KG1 (cell line): ENCODE results near the gene SLITRK3.
A peak's percentile ranks its signal among the peaks of the same experiment; 100 is the strongest.

Source experiments
- DNase-seq: peaks from one replicate; lab custom pipeline; 2025; lab: John Stamatoyannopoulos, UW

SLITRK3 gene

GRCh38 chr3:165195640-165196576 is at the start of gene SLITRK3:
Gene SLITRK3 (minus strand): TSS chr3:165196384. CDS start chr3:165190830, 5,554 bp downstream.
- DNase-seq = no peak

- no peak for DNase-seq
These were observed 47.4 kb upstream of the SLITRK3 start for GRCh38 chr3:165243597-165243996.

DNA sequence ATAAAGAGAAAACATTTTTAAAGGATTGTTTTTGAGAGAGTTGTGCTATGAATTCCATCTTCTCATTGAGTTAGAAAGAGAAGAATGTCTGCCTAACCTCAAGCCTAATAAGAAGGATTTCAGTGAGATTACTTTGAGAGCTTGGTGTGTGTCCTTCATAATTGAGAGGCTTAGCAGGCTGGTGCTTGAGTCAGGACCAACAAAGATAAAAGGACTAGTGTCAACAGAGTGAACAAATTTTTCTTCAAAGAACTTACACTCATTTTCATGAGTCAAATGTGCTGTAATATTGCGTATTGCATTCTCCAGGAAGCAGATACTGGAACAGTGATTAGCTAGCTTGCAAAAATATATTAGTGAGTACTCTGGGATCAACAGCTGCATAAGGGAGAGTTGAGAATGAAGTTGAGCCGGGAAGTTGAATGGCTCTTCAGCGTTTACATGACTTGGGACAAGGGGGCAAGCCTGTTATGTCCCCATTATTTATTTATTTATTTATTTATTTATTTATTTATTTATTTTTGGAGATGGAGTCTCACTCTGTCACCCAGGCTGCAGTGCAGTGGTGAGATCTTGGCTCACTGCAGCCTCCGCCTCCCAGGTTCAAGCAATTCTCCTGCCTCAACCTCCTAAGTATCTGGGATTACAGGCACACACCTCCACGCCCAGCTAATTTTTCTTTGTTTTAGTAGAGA is 37.5 kb upstream of the SLITRK3 start:
- DNase-seq = no peak

DNA sequence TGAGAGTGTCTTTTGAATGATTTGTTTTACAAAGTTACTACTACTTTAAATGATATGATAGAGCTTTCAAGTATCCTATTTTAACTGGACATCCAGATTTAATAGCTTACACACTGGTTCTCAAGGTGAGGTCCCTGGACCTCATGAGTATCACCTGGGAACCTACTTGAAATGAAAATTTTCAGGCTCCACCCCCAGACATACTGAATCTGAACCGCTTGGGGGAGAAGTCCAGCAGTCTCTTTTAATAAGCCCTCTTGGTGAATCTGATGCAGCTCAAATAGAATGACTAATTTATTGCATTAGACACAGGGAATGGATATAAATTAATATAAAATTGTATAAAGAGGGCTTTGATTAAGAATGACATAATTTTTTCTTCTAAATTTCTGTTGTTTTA is 29.4 kb upstream of the SLITRK3 start:
- no peak for DNase-seq

- no peak for DNase-seq
These were observed 21.6 kb upstream of the SLITRK3 start for GRCh38 chr3:165217739-165218138.

DNA sequence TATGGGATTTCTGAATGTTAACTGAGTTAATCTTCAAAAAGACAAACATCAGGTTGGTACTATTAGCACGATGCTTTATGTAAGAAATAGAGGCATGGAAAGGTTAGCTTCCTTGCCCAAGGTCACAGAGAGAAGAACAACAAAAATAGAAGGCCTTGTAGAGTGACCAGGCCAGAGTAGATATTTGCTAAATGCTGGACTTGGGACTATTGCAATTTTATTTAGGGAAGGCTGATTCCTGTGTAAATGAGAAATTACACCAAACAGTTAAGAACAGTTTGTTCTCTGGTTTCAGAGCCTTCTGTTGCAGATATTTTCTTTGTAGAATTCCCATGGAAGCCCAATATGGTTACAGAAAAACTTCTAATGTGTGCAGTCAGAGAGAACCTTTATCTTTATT is 16.4 kb upstream of the SLITRK3 start:
- no peak for DNase-seq

DNA sequence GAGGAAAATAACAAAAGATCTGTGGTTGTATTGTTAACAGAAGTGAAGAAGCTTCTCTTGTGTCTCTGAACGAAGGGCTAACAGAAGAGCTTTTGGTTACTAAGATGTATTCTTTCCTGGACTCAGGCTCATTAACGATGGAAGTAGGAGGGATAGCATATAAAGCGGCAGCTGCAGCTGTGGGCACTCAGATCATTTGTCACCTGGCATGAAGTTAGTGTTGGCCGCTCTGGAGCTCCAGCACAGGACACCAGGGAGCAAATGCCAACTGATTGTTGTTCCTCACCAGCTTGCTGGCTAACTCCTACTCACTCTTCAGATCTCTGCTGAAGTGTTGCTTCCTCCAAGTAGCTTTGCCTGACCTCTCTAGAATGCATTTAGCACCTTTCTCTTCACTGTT is 15.5 kb upstream of the SLITRK3 start:
- DNase-seq = no peak

DNA sequence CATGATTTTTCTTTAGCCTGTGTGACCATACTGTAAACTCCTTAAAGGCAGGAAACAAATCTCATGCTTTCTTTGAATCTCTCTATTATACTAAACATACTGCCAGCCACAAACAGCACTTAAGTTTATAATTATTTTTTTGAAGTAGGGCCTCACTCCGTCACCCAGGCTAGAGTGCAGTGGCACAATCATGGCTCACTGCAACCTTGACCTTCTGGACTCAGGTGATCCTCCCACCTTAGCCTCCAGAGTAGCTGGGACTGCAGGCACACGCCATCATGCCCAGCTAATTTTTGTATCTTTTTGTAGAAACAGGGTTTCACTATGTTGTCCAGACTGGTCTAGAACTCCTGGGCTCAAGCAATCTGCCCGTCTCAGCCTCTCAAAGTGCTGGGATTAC is 14.5 kb upstream of the SLITRK3 start:
- no peak for DNase-seq

DNA sequence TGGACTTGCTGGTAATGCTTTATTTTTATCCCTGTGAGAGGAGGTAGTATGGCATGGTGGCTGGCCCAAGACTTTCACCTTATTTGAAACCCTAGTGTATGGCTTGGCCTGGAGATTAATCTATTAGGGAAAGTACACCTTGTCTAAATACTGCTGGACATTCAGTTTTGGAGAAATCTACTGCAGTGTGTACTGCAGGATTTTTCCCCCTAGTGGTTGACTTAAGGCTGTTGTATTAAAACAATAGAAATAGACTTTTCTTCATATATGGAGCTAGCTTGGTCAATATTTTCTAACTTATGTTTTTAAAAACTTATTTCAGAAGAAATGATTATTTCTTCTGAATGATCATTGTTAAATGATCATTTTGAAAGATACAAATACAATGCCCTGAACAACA is 13.9 kb upstream of the SLITRK3 start:
- no peak for DNase-seq

- DNase-seq = peak; percentile 19
These were observed 10.5 kb upstream of the SLITRK3 start for GRCh38 chr3:165206454-165207266.

GRCh38 chr3:165204445-165204844 is 8.3 kb upstream of the SLITRK3 start:
- no peak for DNase-seq

DNA sequence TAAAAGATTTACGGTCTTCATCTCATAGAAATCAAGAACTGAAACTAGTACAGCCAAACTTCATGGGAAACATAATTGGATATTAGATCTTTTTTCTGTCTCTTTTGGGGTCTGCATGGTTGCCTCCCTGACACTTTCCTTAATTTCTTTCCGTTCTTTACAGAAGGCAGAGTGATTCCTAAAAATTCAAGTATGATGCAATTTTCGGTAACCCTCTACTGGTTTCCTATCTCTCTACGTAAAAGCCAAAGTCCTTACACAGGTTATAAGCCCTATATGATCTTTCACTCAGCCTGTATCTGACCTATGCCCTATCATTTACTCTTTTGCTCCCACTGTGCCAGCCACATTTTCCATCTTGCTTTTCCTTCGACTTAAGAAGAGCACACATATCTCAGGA is 6.8 kb upstream of the SLITRK3 start:
- no peak for DNase-seq

GRCh38 chr3:165201964-165202363 is 5.8 kb upstream of the SLITRK3 start:
- no peak for DNase-seq

DNA sequence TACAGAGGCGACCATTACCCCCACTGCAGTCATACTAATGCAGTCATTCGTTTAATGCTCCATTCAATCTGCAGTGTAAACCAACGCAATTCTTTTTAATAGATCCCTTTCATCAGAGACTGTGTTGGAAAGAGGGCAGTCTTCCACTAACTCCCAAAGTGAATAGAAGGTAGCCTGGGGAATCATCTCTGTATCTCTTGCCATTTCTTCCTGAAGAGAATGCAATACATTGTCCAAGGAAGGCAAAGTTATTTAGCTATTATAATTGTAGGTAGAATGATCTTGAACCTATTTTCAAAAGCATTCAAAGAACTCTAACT is 1.3 kb upstream of the SLITRK3 start:
- no peak for DNase-seq

GRCh38 chr3:165196577-165197480 is 645 bp upstream of the SLITRK3 start:
- no peak for DNase-seq

- DNase-seq = no peak
These were observed 944 bp downstream of the SLITRK3 start for GRCh38 chr3:165195241-165195639.

- no peak for DNase-seq
These were observed 1.5 kb downstream of the SLITRK3 start for GRCh38 chr3:165194511-165195240.

GRCh38 chr3:165193366-165194254 is 2.6 kb downstream of the SLITRK3 start:
- no peak for DNase-seq

DNA sequence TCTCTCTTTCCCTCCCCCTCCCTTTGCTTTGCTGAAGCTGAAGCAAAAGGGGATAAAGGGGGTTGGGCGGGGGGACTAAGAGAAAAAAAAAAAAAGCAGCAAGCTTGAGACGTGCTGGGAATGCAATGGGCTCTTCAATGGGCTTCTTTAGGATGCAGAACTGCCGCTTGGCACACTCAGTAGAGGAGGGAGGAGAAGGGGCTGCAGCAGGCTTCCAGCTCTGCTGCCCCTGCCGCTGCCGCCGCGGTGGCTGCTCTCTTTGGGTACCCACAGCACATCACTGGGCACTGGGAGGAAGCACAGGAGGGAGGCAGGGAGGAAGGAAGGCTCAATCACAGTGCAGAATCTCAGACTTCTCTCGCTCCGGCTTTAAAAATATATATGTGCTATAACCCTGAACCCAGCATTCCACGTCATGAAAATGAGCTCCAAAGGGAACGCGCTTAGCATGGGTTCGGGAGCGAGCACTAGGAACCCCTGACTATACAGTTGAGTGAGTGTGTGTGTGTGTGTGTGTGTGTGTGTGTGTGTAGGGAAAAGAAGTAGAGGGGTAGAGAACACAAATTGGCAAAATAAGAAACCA is 3.5 kb downstream of the SLITRK3 start:
- no peak for DNase-seq
